ENCODE results near the gene PIGU. TPM values are rescaled to one million over a fixed set of nuclear protein-coding genes. Genes with fewer than 3 reads are reported as not detected.

PIGU gene
- total RNA-seq, 1 donor from 2014 or later: 40.1 TPM

- Histone ChIP-seq H2AFZ (replicated peaks) (peak within 1 kb of the TSS; percentile 94), H3K79me2 (ENCODE audit: low read depth) (no peaks in the 10 kb centered on the region), H3K4me2 (peak within 1 kb of the TSS; percentile 76), H3K9ac (peak within 1 kb of the TSS; percentile 43), H3K9me3 (ENCODE audit: low read depth) (no peaks in the 10 kb centered on the region), H4K20me1 (ENCODE audit: low read depth) (peaks cover 11% of the 10 kb centered on the region), H3K4me3 (peak within 1 kb of the TSS; percentile 60), H3K4me1 (no peaks in the 10 kb centered on the region), H3K27me3 (peaks cover 30% of the 10 kb centered on the region), H3K27ac (no peak within 1 kb of the TSS), H3F3A (ENCODE audit: low read depth) (peaks cover 12% of the 10 kb centered on the region), H3K36me3 (no peaks in the 10 kb centered on the region)
- DNase-seq (ENCODE audit: low spot score): peak; percentile 98
- H3K9me3 Mint-ChIP-seq: no peaks in the 10 kb centered on the region
- H3K27me3 Mint-ChIP-seq (ENCODE audit: insufficient read depth, low read depth): peaks cover under 1% of the 10 kb centered on the region
- H3K4me1 Mint-ChIP-seq: peaks cover 2% of the 10 kb centered on the region
- TF ChIP-seq EZH2 (IDR thresholded peaks at IDR 0.05): peak; percentile 3
- TF ChIP-seq EZH2phosphoT487 (IDR thresholded peaks at IDR 0.05): no peak
- no peak for TF ChIP-seq CTCF (IDR thresholded peaks at IDR 0.05)
- peak within 1 kb of the TSS; percentile 42 for H3K27ac Mint-ChIP-seq
- H3K4me3 Mint-ChIP-seq: peak within 1 kb of the TSS; percentile 82
- H3K36me3 Mint-ChIP-seq: peaks cover 2% of the 10 kb centered on the region
Measured at GRCh38 chr20:34558320-34559218, 118.3 kb downstream of the PIGU start, which contains the start of gene MAP1LC3A. MAP1LC3A (plus strand) TSS chr20:34558718; CDS start chr20:34558869, 151 bp downstream.

GRCh38 chr20:34557936-34558319 lies 119.0 kb downstream of the PIGU start:
- Histone ChIP-seq H3K9me3 (ENCODE audit: low read depth) (no peaks in the 10 kb centered on the region), H3K9ac (peak overlapping the region; percentile 34), H3K4me1 (no peaks in the 10 kb centered on the region), H3F3A (ENCODE audit: low read depth) (peaks cover 12% of the 10 kb centered on the region), H3K27ac (no peak overlapping the region), H2AFZ (replicated peaks) (peak overlapping the region; percentile 94), H3K79me2 (ENCODE audit: low read depth) (no peaks in the 10 kb centered on the region), H3K4me2 (peak overlapping the region; percentile 76), H4K20me1 (ENCODE audit: low read depth) (peaks cover 11% of the 10 kb centered on the region), H3K27me3 (peaks cover 30% of the 10 kb centered on the region), H3K36me3 (no peaks in the 10 kb centered on the region), H3K4me3 (peak overlapping the region; percentile 60)
- H3K27ac Mint-ChIP-seq: no peak overlapping the region
- no peak for DNase-seq (ENCODE audit: low spot score)
- H3K27me3 Mint-ChIP-seq (ENCODE audit: insufficient read depth, low read depth): no peaks in the 10 kb centered on the region
- TF ChIP-seq CTCF (IDR thresholded peaks at IDR 0.05) (no peak), EZH2 (IDR thresholded peaks at IDR 0.05) (no peak), EZH2phosphoT487 (IDR thresholded peaks at IDR 0.05) (no peak)
- peak overlapping the region; percentile 72 for H3K4me3 Mint-ChIP-seq
- H3K4me1 Mint-ChIP-seq: peaks cover 2% of the 10 kb centered on the region
- H3K9me3 Mint-ChIP-seq: no peaks in the 10 kb centered on the region
- peaks cover 2% of the 10 kb centered on the region for H3K36me3 Mint-ChIP-seq

GRCh38 chr20:34553366-34553867 lies 123.5 kb downstream of the PIGU start:
- H3K4me1 Mint-ChIP-seq: peaks cover 11% of the 10 kb centered on the region
- Histone ChIP-seq H3K79me2 (ENCODE audit: low read depth) (no peaks in the 10 kb centered on the region), H3K4me2 (no peak overlapping the region), H3K9me3 (ENCODE audit: low read depth) (no peaks in the 10 kb centered on the region), H3K9ac (no peak overlapping the region), H3F3A (ENCODE audit: low read depth) (peaks cover 9% of the 10 kb centered on the region), H4K20me1 (ENCODE audit: low read depth) (no peaks in the 10 kb centered on the region), H2AFZ (replicated peaks) (no peak overlapping the region), H3K27me3 (peaks cover 13% of the 10 kb centered on the region), H3K4me1 (no peaks in the 10 kb centered on the region), H3K27ac (no peak overlapping the region), H3K36me3 (no peaks in the 10 kb centered on the region), H3K4me3 (no peak overlapping the region)
- no peak for DNase-seq (ENCODE audit: low spot score)
- peaks cover 2% of the 10 kb centered on the region for H3K27me3 Mint-ChIP-seq (ENCODE audit: insufficient read depth, low read depth)
- no peak overlapping the region for H3K4me3 Mint-ChIP-seq
- H3K27ac Mint-ChIP-seq: peak overlapping the region; percentile 47
- H3K9me3 Mint-ChIP-seq: no peaks in the 10 kb centered on the region
- TF ChIP-seq CTCF (IDR thresholded peaks at IDR 0.05): no peak
- no peak for TF ChIP-seq EZH2phosphoT487 (IDR thresholded peaks at IDR 0.05)
- no peak for TF ChIP-seq EZH2 (IDR thresholded peaks at IDR 0.05)
- no peaks in the 10 kb centered on the region for H3K36me3 Mint-ChIP-seq
